GM12891 (cell line): ENCODE data around the gene VAV2.
A peak's percentile ranks its signal among the peaks of the same experiment; 100 is the strongest.

Source experiments
- DNase-seq: peaks from one replicate; pipeline ENCODE4 v3.0.0; 2011; ENCODE audit warnings: low spot score; ENCODE audit not compliant: insufficient read length
- FAIRE-seq: peaks from 2 replicates; lab custom pipeline; 2011; peaks lifted over from hg19 to GRCh38; lab: Jason Lieb, UNC
- PAX5 ChIP-seq: IDR thresholded peaks from 2 replicates; pipeline ENCODE4 v1.6.1; 2011; ENCODE audit warnings: low read length, moderate library complexity, mild to moderate bottlenecking; ENCODE audit not compliant: insufficient read depth, severe bottlenecking
- POLR2A ChIP-seq: IDR thresholded peaks from 2 replicates; pipeline ENCODE4 v1.6.1; 2011; ENCODE audit warnings: low read depth, low read length, control low read depth
- POLR2AphosphoS5 ChIP-seq: IDR thresholded peaks from 2 replicates; pipeline ENCODE4 v1.6.1; 2011; ENCODE audit warnings: low read depth, low read length, control low read depth
- POU2F2 ChIP-seq: IDR thresholded peaks from 2 replicates; pipeline ENCODE4 v1.6.1; 2011; ENCODE audit warnings: low read depth, mild to moderate bottlenecking, control low read depth, low read length, moderate library complexity
- SPI1 ChIP-seq: IDR thresholded peaks from 2 replicates; pipeline ENCODE4 v1.6.1; 2011; ENCODE audit warnings: low read depth, low read length, control low read depth
- TAF1 ChIP-seq: IDR thresholded peaks from 2 replicates; pipeline ENCODE4 v1.6.1; 2011; ENCODE audit warnings: low read depth, low read length, control low read depth

VAV2 gene

DNA sequence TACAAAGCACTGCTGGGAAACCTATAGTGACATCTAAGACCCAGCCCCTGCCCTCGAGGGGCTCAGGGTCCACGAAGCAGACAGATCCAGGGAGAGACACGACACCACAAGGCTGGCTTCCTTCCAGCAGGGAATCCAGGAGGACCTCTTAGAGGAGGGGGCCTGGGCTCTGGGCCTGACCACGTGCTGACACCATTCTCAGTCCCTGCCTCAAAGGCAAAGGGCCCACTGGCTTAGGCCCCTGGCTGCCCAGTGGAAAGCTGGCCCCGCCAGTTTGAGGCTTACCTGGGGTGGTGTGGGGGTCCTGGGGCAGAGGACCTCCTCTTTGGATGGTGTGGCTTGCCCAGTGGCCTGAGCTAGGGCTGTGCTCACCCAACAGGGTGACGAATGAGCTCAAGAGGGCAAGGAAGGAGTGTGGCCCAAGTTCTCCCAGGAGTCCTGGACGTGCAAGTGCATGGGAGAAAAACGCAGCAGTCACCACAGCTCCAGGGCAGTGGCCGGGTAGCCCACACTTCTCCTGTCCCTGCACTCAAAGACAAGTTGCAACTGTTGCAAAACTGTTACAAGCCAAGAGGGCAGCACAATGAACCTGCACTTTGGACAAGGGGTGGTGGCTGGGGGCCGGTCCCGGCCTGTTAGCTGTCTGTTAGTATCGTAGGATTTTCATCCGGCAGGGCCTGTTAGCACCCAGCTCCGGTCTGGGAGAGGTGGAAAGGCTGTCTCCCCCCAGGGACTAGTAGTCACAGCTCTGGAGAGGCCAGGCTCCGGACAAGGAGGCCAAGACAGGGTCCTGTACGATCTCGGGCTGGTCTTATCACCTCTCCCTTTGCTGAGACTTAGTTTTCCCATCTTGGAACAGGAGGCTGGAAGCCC lies 252.5 kb downstream of the VAV2 start:
- DNase-seq (no peak), FAIRE-seq (no peak)
- no peak for TF ChIP-seq SPI1
- TF ChIP-seq TAF1: no peak
- TF ChIP-seq POLR2AphosphoS5: no peak
- no peak for TF ChIP-seq PAX5
- no peak for TF ChIP-seq POLR2A
- no peak for TF ChIP-seq POU2F2

- DNase-seq (no peak), FAIRE-seq (no peak)
- TF ChIP-seq SPI1: no peak
- no peak for TF ChIP-seq POU2F2
- TF ChIP-seq TAF1: no peak
- no peak for TF ChIP-seq POLR2AphosphoS5
- TF ChIP-seq POLR2A: no peak
- no peak for TF ChIP-seq PAX5
Observed at GRCh38 chr9:133738640-133739225, 253.4 kb downstream of the VAV2 start.

DNA sequence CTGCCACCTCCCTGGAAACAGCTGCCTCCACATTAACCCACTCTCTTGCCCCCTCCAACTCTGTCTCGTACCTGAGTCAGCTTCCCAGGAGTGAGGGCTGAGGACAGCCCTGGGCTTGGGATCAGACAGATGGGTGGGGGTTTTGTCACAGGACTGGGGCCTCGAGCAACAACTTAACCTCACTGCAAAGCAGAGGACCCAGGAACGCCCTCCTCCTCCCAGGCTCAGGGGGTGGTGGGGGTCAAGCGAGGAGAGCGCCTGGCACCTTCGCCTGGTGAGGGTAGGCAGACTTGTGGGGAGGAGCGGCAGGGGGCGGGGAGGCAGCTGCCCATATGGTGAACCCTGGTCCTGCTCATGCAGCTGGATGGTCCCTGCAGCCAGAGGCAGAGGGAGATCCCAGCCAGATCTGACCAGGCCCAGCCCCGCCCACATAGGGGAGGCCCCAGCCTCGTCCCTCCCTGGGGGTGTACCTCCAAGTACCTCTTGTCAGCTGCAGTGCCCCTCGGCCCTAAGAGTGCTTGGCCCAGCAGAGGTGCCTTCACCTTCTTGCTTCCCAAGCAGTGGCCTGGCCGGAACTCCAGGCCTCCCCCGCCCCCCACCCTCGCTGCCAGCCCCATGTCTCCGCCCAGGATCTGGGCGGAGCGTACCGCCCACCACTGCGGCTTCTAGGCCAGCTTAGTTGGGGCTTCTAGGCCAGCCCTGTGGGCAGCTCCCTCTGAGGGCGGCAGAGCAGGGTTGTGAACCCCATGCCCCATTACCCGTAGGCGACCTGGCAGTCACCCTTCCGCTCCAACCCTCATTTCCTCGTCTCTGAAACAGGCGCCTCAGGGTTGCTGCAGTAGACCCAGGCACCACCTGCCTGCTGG lies 254.1 kb downstream of the VAV2 start, which contains the start of gene SARDH:
Gene SARDH, minus strand, starts transcription at position 579 of the 866 bp plus-strand sequence. CDS start 4,179 bp downstream, outside the sequence.
- FAIRE-seq (peak; percentile 71), DNase-seq (peak; percentile 73)
- TF ChIP-seq POLR2AphosphoS5 (no peak), SPI1 (no peak), POU2F2 (no peak), PAX5 (no peak), TAF1 (no peak), POLR2A (no peak)

DNA sequence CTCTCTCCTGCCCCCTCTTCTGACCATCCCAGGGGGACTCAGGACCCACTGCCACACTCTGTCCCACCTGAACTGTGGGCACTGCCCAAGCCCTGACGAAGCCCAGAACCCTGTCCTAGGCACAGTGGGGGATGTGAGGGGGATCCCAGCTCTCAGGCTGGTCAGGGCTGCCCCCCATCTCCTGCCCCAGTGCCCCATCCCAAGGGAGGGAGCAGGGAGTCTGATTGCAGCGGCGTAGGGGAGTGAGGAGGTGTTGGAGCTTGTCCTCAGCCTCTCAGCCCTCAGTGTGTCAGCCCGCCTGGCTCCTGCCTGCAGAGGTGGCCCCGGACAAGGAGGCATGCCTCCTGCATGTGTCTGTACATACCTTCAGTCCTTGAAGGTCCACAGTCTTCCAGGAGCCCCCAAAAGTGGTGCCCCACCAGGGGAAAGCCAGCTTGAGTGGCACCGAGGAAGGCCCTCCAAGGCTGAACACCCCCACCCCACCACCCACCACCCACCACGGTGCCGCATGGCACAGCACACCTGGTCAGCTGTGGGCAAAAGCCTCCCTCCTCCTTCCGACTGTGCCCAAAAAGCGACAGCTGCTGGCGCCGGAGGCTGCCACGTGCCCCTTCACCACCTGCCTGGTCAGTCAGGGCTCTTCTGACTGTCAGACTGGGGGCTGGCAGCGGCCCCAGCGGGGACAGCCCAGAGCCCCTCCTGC lies 254.9 kb downstream of the VAV2 start:
- DNase-seq (no peak), FAIRE-seq (no peak)
- TF ChIP-seq TAF1 (no peak), POLR2AphosphoS5 (no peak), POU2F2 (no peak), POLR2A (no peak), PAX5 (no peak), SPI1 (no peak)

- FAIRE-seq (no peak), DNase-seq (no peak)
- no peak for TF ChIP-seq SPI1
- no peak for TF ChIP-seq TAF1
- TF ChIP-seq PAX5: no peak
- no peak for TF ChIP-seq POU2F2
- TF ChIP-seq POLR2A: no peak
Observed at GRCh38 chr9:133735931-133736330, 256.2 kb downstream of the VAV2 start.

GRCh38 chr9:133735415-133735775 lies 256.7 kb downstream of the VAV2 start:
- FAIRE-seq (peak; percentile 38), DNase-seq (no peak)
- TF ChIP-seq POU2F2 (no peak), POLR2A (no peak), TAF1 (no peak), PAX5 (no peak), SPI1 (no peak), POLR2AphosphoS5 (no peak)

DNA sequence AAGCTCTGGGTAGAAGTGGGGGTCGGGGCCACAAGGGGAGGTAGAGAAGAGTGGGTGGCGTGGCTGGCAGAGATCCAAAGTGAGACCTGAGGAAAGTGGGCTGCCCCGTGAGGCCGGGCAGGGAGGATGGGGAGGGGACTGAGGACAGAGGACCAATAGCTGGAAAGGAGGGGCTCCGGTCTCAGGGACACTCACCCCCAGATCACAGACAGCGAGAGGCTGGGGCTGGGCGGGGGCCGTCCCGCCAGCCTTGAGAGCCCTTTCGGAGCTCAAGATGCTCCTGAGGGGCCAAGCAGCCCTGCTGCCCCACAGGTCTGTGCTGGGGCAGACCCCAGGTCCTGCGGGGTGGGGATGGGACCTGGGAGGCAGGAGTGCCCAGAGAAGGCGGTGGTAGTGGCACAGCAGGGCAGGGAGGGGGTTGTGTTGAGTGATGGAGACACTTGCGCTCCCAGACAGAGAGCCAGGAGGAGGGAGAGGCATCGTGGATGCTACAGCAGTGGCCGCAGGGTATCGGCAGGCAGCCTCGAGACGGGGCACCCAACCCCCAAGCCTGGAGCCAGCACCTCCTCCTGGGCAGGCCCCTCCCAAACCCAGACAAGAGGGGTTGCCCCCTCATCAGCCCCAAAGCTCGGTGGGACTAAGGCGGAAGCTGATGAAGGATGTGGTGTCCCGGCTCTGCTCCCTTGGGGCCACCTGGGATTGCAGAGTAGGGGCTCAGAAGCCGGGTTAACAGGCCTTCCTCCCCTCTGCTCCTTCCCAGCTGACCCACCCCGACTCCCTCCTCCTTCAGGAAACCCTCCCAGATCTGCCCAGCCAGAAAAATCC lies 257.3 kb downstream of the VAV2 start:
- no peak for TF ChIP-seq POU2F2
- TF ChIP-seq POLR2A: no peak
- DNase-seq: no peak
- no peak for FAIRE-seq

- no peak for FAIRE-seq
- no peak for TF ChIP-seq SPI1
- TF ChIP-seq POLR2A: no peak
- TF ChIP-seq PAX5: no peak
- TF ChIP-seq POU2F2: no peak
- no peak for TF ChIP-seq TAF1
- TF ChIP-seq POLR2AphosphoS5: no peak
- no peak for DNase-seq
Observed at GRCh38 chr9:133733796-133734533, 258.2 kb downstream of the VAV2 start.
